Left forelimb (tissue), 1 donor: ENCODE data around the gene TPRG1L.
A peak's percentile ranks its signal among the peaks of the same experiment; 100 is the strongest.

Experiments used
- DNase-seq: peaks from one replicate; pipeline ENCODE4 v3.0.0-alpha.2; 2018; ENCODE audit warnings: low spot score

The TPRG1L gene

GRCh38 chr1:3645247-3645646 lies 20.4 kb downstream of the TPRG1L start:
- no peak for DNase-seq

- DNase-seq, result no peak
These were observed 21.0 kb downstream of the TPRG1L start for GRCh38 chr1:3645666-3646355.

- DNase-seq, result no peak
These were observed 21.8 kb downstream of the TPRG1L start for GRCh38 chr1:3646596-3646995.

- peak; percentile 92 for DNase-seq
These were observed 24.8 kb downstream of the TPRG1L start, which contains the start of gene WRAP73 for GRCh38 chr1:3649342-3650247. Gene WRAP73 (minus strand): TSS chr1:3650103. CDS start chr1:3649999, 104 bp downstream.

- no peak for DNase-seq
These were observed 25.6 kb downstream of the TPRG1L start for GRCh38 chr1:3650248-3651025.

GRCh38 chr1:3651026-3651929 lies 26.5 kb downstream of the TPRG1L start:
- DNase-seq, result no peak

GRCh38 chr1:3651930-3652547 lies 27.2 kb downstream of the TPRG1L start, which contains the start of gene TP73:
Gene TP73 (plus strand): TSS chr1:3652516. CDS start chr1:3682366, 29,850 bp downstream.
- DNase-seq, result no peak

GRCh38 chr1:3652548-3653285 lies 27.9 kb downstream of the TPRG1L start:
- no peak for DNase-seq

- DNase-seq, result no peak
These were observed 28.4 kb downstream of the TPRG1L start for GRCh38 chr1:3653286-3653618.

- no peak for DNase-seq
These were observed 29.9 kb downstream of the TPRG1L start for GRCh38 chr1:3654549-3655281.

- DNase-seq, result no peak
These were observed 31.8 kb downstream of the TPRG1L start for GRCh38 chr1:3656450-3657095.

- no peak for DNase-seq
These were observed 32.3 kb downstream of the TPRG1L start for GRCh38 chr1:3657096-3657475.

- no peak for DNase-seq
These were observed 32.9 kb downstream of the TPRG1L start for GRCh38 chr1:3657578-3658230.

GRCh38 chr1:3658231-3658615 lies 33.4 kb downstream of the TPRG1L start:
- DNase-seq, result no peak

- no peak for DNase-seq
These were observed 34.3 kb downstream of the TPRG1L start for GRCh38 chr1:3659093-3659492.

GRCh38 chr1:3660704-3661103 lies 35.9 kb downstream of the TPRG1L start:
- no peak for DNase-seq

- no peak for DNase-seq
These were observed 36.8 kb downstream of the TPRG1L start for GRCh38 chr1:3661631-3662030.

GRCh38 chr1:3662080-3662671 lies 37.4 kb downstream of the TPRG1L start:
- no peak for DNase-seq
